OCI-LY3 (cell line): ENCODE measurements around the gene TSPAN5.

ENCODE experiments used
- EZH2phosphoT487 ChIP-seq: fragments of 200-600 bp; shearing (Covaris generic); IDR thresholded peaks from 2 replicates; pipeline ENCODE4 v1.6.1; 2018; ENCODE audit warnings: antibody characterized with exemption, mixed run types, low read depth
- TF ChIP-seq, protein P1 (sequence below): fragments of 200-600, 300-600 bp; sonication (generic); IDR thresholded peaks from 2 replicates; pipeline ENCODE4 v1.5.1; 2014; ENCODE audit warnings: antibody characterized with exemption, low read length, low read depth

DNA sequence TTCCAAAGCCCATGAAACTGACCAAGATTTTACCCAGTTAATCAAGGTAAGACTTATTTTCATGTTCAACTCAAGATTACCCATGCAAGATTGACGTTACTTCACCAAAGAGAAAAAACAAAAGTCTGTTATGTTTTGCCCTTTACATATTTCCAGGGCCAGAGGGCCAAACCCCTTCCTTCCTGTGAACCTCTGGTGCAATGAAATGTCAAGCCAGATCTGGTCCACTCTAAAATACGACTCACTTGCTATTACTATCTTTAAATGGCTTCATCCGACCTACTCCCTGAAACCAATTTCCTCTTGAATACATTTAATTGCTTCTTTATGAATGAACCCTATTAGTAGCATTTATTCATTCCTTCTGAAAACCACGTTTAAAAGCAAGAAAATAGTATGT lies 33.0 kb downstream of the TSPAN5 start:
- TF ChIP-seq, protein P1, sequence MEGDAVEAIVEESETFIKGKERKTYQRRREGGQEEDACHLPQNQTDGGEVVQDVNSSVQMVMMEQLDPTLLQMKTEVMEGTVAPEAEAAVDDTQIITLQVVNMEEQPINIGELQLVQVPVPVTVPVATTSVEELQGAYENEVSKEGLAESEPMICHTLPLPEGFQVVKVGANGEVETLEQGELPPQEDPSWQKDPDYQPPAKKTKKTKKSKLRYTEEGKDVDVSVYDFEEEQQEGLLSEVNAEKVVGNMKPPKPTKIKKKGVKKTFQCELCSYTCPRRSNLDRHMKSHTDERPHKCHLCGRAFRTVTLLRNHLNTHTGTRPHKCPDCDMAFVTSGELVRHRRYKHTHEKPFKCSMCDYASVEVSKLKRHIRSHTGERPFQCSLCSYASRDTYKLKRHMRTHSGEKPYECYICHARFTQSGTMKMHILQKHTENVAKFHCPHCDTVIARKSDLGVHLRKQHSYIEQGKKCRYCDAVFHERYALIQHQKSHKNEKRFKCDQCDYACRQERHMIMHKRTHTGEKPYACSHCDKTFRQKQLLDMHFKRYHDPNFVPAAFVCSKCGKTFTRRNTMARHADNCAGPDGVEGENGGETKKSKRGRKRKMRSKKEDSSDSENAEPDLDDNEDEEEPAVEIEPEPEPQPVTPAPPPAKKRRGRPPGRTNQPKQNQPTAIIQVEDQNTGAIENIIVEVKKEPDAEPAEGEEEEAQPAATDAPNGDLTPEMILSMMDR, result no peak
- no peak for TF ChIP-seq EZH2phosphoT487
